Gastrocnemius medialis (tissue), 4 donors: ENCODE measurements around the gene CASTOR1.

Experiments used
- CTCF ChIP-seq, 5 experiments: fragments of 450-650 bp in 3 of 5; fragments of 200-600 bp in 2 of 5; sonication (generic) in 2 of 5; IDR thresholded peaks in 4 of 5; conservative IDR thresholded peaks in 1 of 5; 1 replicate in 4 of 5; 2 replicates in 1 of 5; pipeline ENCODE4 v1.5.1; 2016 to 2019; ENCODE audit warnings: antibody characterized with exemption in 5 of 5, mild to moderate bottlenecking in 3 of 5, moderate library complexity in 3 of 5
- POLR2A ChIP-seq, 2 donors: fragments of 450-650 bp; IDR thresholded peaks; one replicate each; pipeline ENCODE4 v1.6.1; 2017; ENCODE audit warnings: antibody characterized with exemption in 2 of 2, mild to moderate bottlenecking in 2 of 2, moderate library complexity in 2 of 2

- no peak for TF ChIP-seq CTCF (IDR thresholded peaks at IDR 0.05 in 4 of 5, conservative IDR thresholded peaks at IDR 0.05 in 1 of 5)
- TF ChIP-seq POLR2A (IDR thresholded peaks at IDR 0.05), result no peak
Measured at GRCh38 chr22:30308518-30309230, 19.4 kb upstream of the CASTOR1 start.
